Kidney (tissue), 14 donors: Measurements from ENCODE around the gene RCN2. TPM values are rescaled to one million over a fixed set of nuclear protein-coding genes. Genes with fewer than 3 reads are reported as not detected.
"Not testable (repeated sequence)": the region's sequence is repeated elsewhere in the genome, so short reads cannot be mapped to it uniquely, and the experiment has no call there.

ENCODE experiments used
- DNase-seq, 5 donors: peaks; one replicate each; pipeline ENCODE4 v3.0.0-alpha.2; 2013 to 2020
- FAIRE-seq: peaks from 2 replicates; lab custom pipeline; 2012; peaks lifted over from hg19 to GRCh38; lab: Jason Lieb, UNC
- H3K27ac ChIP-seq, 2 donors: one replicate each; pipeline ENCODE4 v1.7.0; 2013; ENCODE audit warnings: low read depth in 2 of 2, low read length in 2 of 2, inconsistent platforms in 1 of 2
- H3K27me3 ChIP-seq: one replicate; pipeline ENCODE4 v1.7.1; 2013; ENCODE audit warnings: low read length, inconsistent platforms; ENCODE audit not compliant: control insufficient read depth, insufficient read depth
- H3K36me3 ChIP-seq, 3 donors: one replicate each; pipeline versions ENCODE4 v1.7.0 to v1.7.1; 2013; ENCODE audit warnings: low read length in 3 of 3, control low read depth in 1 of 3, inconsistent platforms in 1 of 3; ENCODE audit not compliant: insufficient read depth in 3 of 3, control insufficient read depth in 2 of 3
- H3K4me1 ChIP-seq, 3 donors: one replicate each; pipeline versions ENCODE4 v1.7.0 to v1.7.1; 2013; ENCODE audit warnings: low read length in 3 of 3, inconsistent platforms in 1 of 3, low read depth in 1 of 3; ENCODE audit not compliant: control insufficient read depth in 2 of 3, insufficient read depth in 2 of 3
- H3K4me3 ChIP-seq, 3 donors: one replicate each; pipeline versions ENCODE4 v1.7.0 to v1.8.1; 2013; ENCODE audit warnings: low read length in 3 of 3, control low read depth in 1 of 3, inconsistent platforms in 1 of 3
- H3K9ac ChIP-seq, 3 donors: one replicate each; pipeline versions ENCODE4 v1.7.0 to v1.7.1; 2013; ENCODE audit warnings: low read length in 3 of 3, control low read depth in 1 of 3, inconsistent platforms in 1 of 3
- H3K9me3 ChIP-seq, 3 donors: one replicate each; pipeline versions ENCODE4 v1.7.0 to v1.7.1; 2013; ENCODE audit warnings: low read length in 3 of 3, control low read depth in 1 of 3, inconsistent platforms in 1 of 3; ENCODE audit not compliant: control insufficient read depth in 2 of 3, insufficient read depth in 1 of 3
- CTCF ChIP-seq: IDR thresholded peaks from 3 replicates; pipeline ENCODE4 v1.5.1; 2012; ENCODE audit warnings: mild to moderate bottlenecking, moderate library complexity, borderline replicate concordance; ENCODE audit not compliant: insufficient read depth; ENCODE audit errors: extremely low read depth
- intact Hi-C: fragments of 100-400 bp; cut with DNase I; formaldehyde crosslinking; loops from one replicate; pipeline ENCODE4 v1.11.1; 2022
- polyA plus RNA-seq: library from polyadenylated mRNA; stranded (reverse); fragments of 350-450 nt; fragmentation: Illumina TruSeq; extraction: RNeasy Lipid Tissue Mini Kit (QIAGEN cat#74804); gene quantifications from one replicate; pipeline ENCODE4 v1.2.3, GENCODE V29; 2014; ENCODE audit warnings: low read depth, low replicate concordance; ENCODE audit not compliant: insufficient read depth
- total RNA-seq: library from RNA; stranded (reverse); fragmentation: NEBNext Ultra II Directional; extraction: Animal tissue kit (Norgen Biotek cat#: 25700); gene quantifications from one replicate; pipeline ENCODE4 v1.2.1, GENCODE V29; 2021
- donor health status: control.
- donor health status: control.
- donor health status: control.
- donor health status: control.
- donor health status: control.
- donor health status: DM: yes; HTN: yes; CAD: no.
- donor health status: Normal renal cell carcinoma (clear cell type).

Gene RCN2
- total and polyA plus RNA-seq, 2 donors from 2014 or later, result 40.0 to 44.5 TPM

DNA sequence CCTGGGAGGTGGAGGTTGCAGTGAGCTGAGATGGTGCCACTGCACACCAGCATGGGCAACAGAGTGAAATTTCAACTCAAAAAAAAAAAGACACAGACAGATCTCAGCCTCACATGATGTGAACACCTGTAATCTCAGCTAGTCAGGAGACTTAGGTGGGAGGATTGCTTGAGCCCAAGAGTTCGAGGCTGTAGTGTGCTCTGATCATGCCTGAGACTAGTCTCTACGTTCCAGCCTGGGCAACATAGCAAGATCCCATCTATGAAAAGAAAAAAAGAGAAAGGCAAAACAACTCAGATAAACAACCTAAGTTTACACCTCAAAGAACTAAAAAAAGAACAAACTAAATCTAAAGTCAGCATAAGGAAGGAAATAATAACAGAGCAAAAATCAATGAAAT lies 37.4 kb upstream of the RCN2 start:
- no peak for FAIRE-seq

GRCh38 chr15:76898102-76898501 lies 33.4 kb upstream of the RCN2 start:
- no peak overlapping the region for H3K27ac ChIP-seq
- H3K4me3 ChIP-seq, result no peak overlapping the region
- H3K9ac ChIP-seq, result no peak overlapping the region
- H3K9me3 ChIP-seq, result peaks cover 0 to 3% (median 0%) of the 10 kb centered on the region in 3 donors
- peaks cover 0 to 2% (median 0%) of the 10 kb centered on the region in 3 donors for H3K4me1 ChIP-seq
- no peaks in the 10 kb centered on the region for H3K36me3 ChIP-seq
- no peak for TF ChIP-seq CTCF
- H3K27me3 ChIP-seq, result no peaks in the 10 kb centered on the region
- no peak for FAIRE-seq
- no peak for DNase-seq
- intact Hi-C loops, result no loop called here

More for the DNA sequence above, 37.4 kb upstream of the RCN2 start:
- H3K9me3 ChIP-seq, result no peaks in the 10 kb centered on the region
- H3K4me1 ChIP-seq, result no peaks in the 10 kb centered on the region
- no peaks in the 10 kb centered on the region for H3K27me3 ChIP-seq
- H3K27ac ChIP-seq, result no peak overlapping the region
- H3K9ac ChIP-seq, result no peak overlapping the region
- intact Hi-C loops, result no loop called here
- H3K4me3 ChIP-seq, result no peak overlapping the region
- H3K36me3 ChIP-seq, result no peaks in the 10 kb centered on the region
- DNase-seq, result no peak
- no peak for TF ChIP-seq CTCF

DNA sequence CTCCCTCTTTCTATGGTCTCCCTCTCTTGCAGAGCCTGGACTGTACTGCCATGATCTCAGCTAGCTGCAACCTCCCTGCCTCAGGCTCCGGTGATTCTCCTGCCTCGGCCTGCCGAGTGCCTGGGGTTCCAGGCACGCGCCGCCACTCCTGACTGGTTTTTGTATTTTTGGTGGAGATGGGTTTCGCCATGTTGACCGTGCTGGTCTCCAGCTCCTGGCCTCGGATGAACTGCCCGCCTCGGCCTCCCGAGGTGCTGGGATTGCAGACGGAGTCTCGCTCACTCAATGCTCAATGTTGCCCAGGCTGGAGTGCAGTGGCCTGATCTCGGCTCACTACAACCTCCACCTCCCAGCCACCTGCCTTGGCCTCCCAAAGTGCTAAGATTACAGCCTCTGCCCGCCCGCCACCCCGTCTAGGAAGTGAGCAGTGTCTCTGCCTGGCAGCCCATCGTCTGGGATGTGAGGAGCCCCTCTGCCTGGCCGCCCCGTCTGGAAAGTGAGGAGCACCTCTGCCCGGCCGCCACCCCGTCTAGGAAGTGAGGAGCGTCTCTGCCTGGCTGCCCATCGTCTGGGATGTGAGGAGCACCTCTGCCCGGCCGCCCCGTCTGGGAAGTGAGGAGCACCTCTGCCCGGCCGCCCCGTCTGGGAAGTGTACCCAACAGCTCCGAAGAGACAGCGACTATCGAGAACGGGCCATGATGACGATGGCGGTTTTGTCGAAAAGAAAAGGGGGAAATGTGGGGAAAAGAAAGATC lies 32.2 kb upstream of the RCN2 start:
- H3K9ac ChIP-seq, H3K27me3 ChIP-seq, H3K4me3 ChIP-seq, DNase-seq, H3K9me3 ChIP-seq, H3K4me1 ChIP-seq, FAIRE-seq, H3K27ac ChIP-seq, H3K36me3 ChIP-seq, intact Hi-C loops: not testable (repeated sequence)

DNA sequence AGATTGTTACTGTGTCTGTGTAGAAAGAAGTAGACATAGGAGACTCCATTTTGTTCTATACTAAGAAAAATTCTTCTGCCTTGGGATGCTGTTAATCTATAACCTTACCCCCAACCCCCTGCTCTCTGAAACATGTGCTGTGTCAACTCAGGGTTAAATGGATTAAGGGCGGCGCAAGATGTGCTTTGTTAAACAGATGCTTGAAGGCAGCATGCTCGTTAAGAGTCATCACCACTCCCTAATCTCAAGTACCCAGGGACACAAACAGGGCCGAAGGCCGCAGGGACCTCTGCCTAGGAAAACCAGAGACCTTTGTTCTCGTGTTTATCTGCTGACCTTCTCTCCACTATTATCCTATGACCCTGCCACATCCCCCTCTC lies 31.6 kb upstream of the RCN2 start:
- DNase-seq, H3K36me3 ChIP-seq, FAIRE-seq, H3K9ac ChIP-seq, H3K27me3 ChIP-seq, H3K4me1 ChIP-seq, H3K4me3 ChIP-seq, H3K27ac ChIP-seq, intact Hi-C loops, H3K9me3 ChIP-seq: not testable (repeated sequence)
